H1 (cell line): ENCODE measurements around the gene CCNE1. TPM values are rescaled to one million over a fixed set of nuclear protein-coding genes. Genes with fewer than 3 reads are reported as not detected.

ENCODE experiments used
- ASH2L ChIP-seq: fragments of 200-600, 300-600 bp; sonication (generic); IDR thresholded peaks from one replicate; pipeline ENCODE4 v1.7.1; 2017; ENCODE audit warnings: low read length
- HDAC6 ChIP-seq: IDR thresholded peaks from one replicate; pipeline ENCODE4 v1.7.1; 2012; ENCODE audit warnings: low read depth, mild to moderate bottlenecking, inconsistent platforms, low read length, moderate library complexity
- NRF1 ChIP-seq: IDR thresholded peaks from 2 replicates; pipeline ENCODE4 v1.6.1; 2011; ENCODE audit warnings: mild to moderate bottlenecking, low read depth, low read length, improper control_type of control experiment
- polyA plus RNA-seq, 7 experiments: library from polyadenylated mRNA; depleted of rRNA in 3 of 7; stranded (reverse) in 5 of 7; unstranded in 2 of 7; fragments of >200 nt in 5 of 7; fragments of 200-250 nt in 2 of 7; gene quantifications; 1 replicate in 5 of 7; 2 replicates in 1 of 7; 4 replicates in 1 of 7; pipeline versions ENCODE4 v1.2.1 to v1.2.3, GENCODE V29; 2011 to 2013; ENCODE audit warnings: missing spikeins in 2 of 7, mixed read lengths in 2 of 7
- total RNA-seq: library from RNA; stranded (reverse); fragmentation: NEBNext Ultra II Directional; extraction: Animal tissue kit (Norgen Biotek cat#: 25700); gene quantifications from 2 replicates; pipeline ENCODE4 v1.2.1, GENCODE V29; 2021

Gene CCNE1
- total and polyA plus RNA-seq, 2 of the 8 experiments (the other 6 are each of a cell fraction or from before 2014, with no cell fraction given), result 43.2 to 44.6 TPM

DNA sequence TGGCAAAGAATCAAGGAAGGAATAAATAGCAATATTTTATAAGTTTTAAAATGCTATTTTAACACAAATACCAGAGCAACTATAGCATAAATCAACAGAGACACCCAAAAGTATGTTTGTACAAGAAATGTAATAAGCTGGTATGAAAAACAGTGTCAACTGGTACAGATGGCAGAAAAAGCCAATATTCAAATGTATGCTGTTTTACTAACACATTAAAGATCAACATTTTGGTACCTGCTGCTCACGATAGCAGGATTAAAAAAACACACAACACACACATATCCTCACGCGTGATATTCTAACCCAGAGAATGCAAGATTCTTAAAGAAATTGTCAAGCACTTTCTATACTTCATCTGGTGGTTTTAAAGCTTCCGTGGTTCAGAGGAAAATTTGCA is 48.6 kb upstream of the CCNE1 start (continued):
- TF ChIP-seq NRF1 (no peak), HDAC6 (no peak), ASH2L (no peak)
- TF ChIP-seq, all 59 proteins: peak for 0
